GM12801 (cell line): ENCODE data around the gene BLNK.

Experiments
- CTCF ChIP-seq: IDR thresholded peaks from one replicate; pipeline ENCODE4 v1.5.1; 2011; ENCODE audit warnings: control low read depth; ENCODE audit not compliant: insufficient read length; ENCODE audit errors: extremely low read depth

The BLNK gene

GRCh38 chr10:96267234-96267705 lies 4.1 kb downstream of the BLNK start:
- no peak for TF ChIP-seq CTCF

GRCh38 chr10:96266118-96266770 lies 5.1 kb downstream of the BLNK start:
- TF ChIP-seq CTCF: no peak

GRCh38 chr10:96264938-96265337 lies 6.4 kb downstream of the BLNK start:
- no peak for TF ChIP-seq CTCF

- no peak for TF ChIP-seq CTCF
These were observed 7.7 kb downstream of the BLNK start for GRCh38 chr10:96263669-96264068.

GRCh38 chr10:96263176-96263575 lies 8.2 kb downstream of the BLNK start:
- no peak for TF ChIP-seq CTCF

GRCh38 chr10:96261930-96262329 lies 9.4 kb downstream of the BLNK start:
- no peak for TF ChIP-seq CTCF

GRCh38 chr10:96261132-96261531 lies 10.2 kb downstream of the BLNK start:
- no peak for TF ChIP-seq CTCF
